Spleen (tissue), 7 donors: ENCODE data around the gene HDAC9.

ENCODE experiments used
- POLR2AphosphoS5 ChIP-seq, 3 donors: sonication (generic); formaldehyde crosslinking; IDR thresholded peaks; one replicate each; pipeline ENCODE4 v1.5.1; 2017; ENCODE audit warnings: antibody characterized with exemption in 3 of 3
- TF ChIP-seq, protein P1 (sequence below), 11 experiments: fragments of 200-600 bp in 7 of 11; fragments of 450-650 bp in 4 of 11; sonication (generic) in 4 of 11; IDR thresholded peaks in 8 of 11; conservative IDR thresholded peaks in 3 of 11; 1 replicate in 7 of 11; 2 replicates in 4 of 11; pipeline versions ENCODE4 v1.4.0 to v1.8.0; 2016 to 2021; ENCODE audit warnings: antibody characterized with exemption in 11 of 11, inconsistent platforms in 4 of 11, mild to moderate bottlenecking in 1 of 11
- donor health status: DM: no; HTN: no; CAD: no; lungs with moderate emphysema.
- donor health status: DM: no; HTN: no; CAD: no.
- donor health status: DM: no; HTN: no; CAD: no.

DNA sequence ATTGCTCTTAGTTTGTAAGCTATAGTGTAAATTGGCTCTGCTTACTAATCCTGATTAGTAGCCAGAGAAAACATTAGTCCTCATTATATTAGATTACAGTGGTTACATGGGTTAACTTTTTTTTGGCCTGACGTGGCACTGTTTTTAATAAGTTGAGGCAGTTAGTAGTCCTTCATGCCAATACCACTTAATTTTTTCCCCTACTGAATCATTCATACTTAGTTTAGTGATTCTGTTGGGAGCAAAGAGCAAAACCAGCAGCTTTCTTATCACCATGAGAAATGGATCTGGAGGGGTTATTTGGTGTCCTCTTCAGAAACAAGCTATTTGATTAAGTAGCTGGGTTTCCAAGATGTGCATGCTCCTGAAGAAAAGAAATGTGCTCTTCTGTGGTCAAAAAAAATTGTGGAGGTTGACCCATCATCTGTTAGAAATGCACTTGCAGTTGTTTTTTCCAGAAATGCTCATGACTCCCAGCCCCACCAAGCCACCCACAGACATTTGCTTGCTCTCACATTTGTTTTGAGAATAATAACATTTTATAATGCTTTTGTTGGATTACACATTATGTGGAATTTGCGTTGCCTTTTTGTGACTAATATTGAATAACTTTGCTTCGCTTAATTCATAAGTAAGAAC, 258.5 kb downstream of the HDAC9 start:
- TF ChIP-seq, protein P1, sequence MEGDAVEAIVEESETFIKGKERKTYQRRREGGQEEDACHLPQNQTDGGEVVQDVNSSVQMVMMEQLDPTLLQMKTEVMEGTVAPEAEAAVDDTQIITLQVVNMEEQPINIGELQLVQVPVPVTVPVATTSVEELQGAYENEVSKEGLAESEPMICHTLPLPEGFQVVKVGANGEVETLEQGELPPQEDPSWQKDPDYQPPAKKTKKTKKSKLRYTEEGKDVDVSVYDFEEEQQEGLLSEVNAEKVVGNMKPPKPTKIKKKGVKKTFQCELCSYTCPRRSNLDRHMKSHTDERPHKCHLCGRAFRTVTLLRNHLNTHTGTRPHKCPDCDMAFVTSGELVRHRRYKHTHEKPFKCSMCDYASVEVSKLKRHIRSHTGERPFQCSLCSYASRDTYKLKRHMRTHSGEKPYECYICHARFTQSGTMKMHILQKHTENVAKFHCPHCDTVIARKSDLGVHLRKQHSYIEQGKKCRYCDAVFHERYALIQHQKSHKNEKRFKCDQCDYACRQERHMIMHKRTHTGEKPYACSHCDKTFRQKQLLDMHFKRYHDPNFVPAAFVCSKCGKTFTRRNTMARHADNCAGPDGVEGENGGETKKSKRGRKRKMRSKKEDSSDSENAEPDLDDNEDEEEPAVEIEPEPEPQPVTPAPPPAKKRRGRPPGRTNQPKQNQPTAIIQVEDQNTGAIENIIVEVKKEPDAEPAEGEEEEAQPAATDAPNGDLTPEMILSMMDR (IDR thresholded peaks at IDR 0.05 in 8 of 11, conservative IDR thresholded peaks at IDR 0.05 in 3 of 11), result no peak
- no peak for TF ChIP-seq POLR2AphosphoS5 (IDR thresholded peaks at IDR 0.05)
